Breast epithelium (tissue), 4 donors: Measurements from ENCODE around the gene TNK1. TPM values are rescaled to one million over a fixed set of nuclear protein-coding genes. Genes with fewer than 3 reads are reported as not detected.
"Not testable (repeated sequence)": the region's sequence is repeated elsewhere in the genome, so short reads cannot be mapped to it uniquely, and the experiment has no call there.

Experiments
- DNase-seq, 2 donors: peaks; one replicate each; pipeline ENCODE4 v3.0.0-alpha.2; 2019; ENCODE audit warnings: low spot score in 2 of 2
- H3K27ac ChIP-seq, 2 donors: fragments of 200-600 bp; sonication (generic) in 1 of 2; one replicate each; pipeline ENCODE4 v1.5.1; 2016 to 2019; ENCODE audit warnings: mild to moderate bottlenecking in 1 of 2
- H3K27me3 ChIP-seq, 2 donors: fragments of 200-600 bp; sonication (generic) in 1 of 2; one replicate each; pipeline versions ENCODE4 v1.5.1 to v1.6.0; 2017 to 2019; ENCODE audit warnings: control low read depth in 1 of 2, mild to moderate bottlenecking in 1 of 2
- H3K36me3 ChIP-seq: fragments of 200-600 bp; one replicate; pipeline ENCODE4 v1.5.1; 2019
- H3K4me1 ChIP-seq, 2 donors: fragments of 200-600 bp; sonication (generic); one replicate each; pipeline ENCODE4 v1.5.1; 2016 to 2019; ENCODE audit warnings: control low read depth in 1 of 2
- H3K4me3 ChIP-seq, 3 donors: fragments of 200-600 bp; sonication (generic); 1 replicate in 2 of 3; 2 replicates in 1 of 3; pipeline ENCODE4 v1.5.1; 2016 to 2019; ENCODE audit warnings: mild to moderate bottlenecking in 3 of 3, moderate library complexity in 2 of 3
- H3K9me3 ChIP-seq, 2 donors: fragments of 200-600 bp; sonication (generic) in 1 of 2; one replicate each; pipeline ENCODE4 v1.5.1; 2016 to 2019; ENCODE audit warnings: control low read depth in 1 of 2
- CTCF ChIP-seq, 3 donors: fragments of 450-650 bp; IDR thresholded peaks; one replicate each; pipeline ENCODE4 v1.5.1; 2016 to 2017; ENCODE audit warnings: antibody characterized with exemption in 3 of 3, mild to moderate bottlenecking in 3 of 3, moderate library complexity in 3 of 3
- POLR2A ChIP-seq: fragments of 450-650 bp; IDR thresholded peaks from one replicate; pipeline ENCODE4 v1.6.1; 2016; ENCODE audit warnings: antibody characterized with exemption, mild to moderate bottlenecking, moderate library complexity
- POLR2AphosphoS5 ChIP-seq, 3 donors: sonication (generic); formaldehyde crosslinking; IDR thresholded peaks; one replicate each; pipeline ENCODE4 v1.6.1; 2017; ENCODE audit warnings: antibody characterized with exemption in 3 of 3
- intact Hi-C: fragments of 100-400 bp; cut with DNase I; formaldehyde crosslinking; loops from one replicate; pipeline ENCODE4 v1.15.1; 2023; ENCODE audit warnings: low total_unique reads
- total RNA-seq, 3 donors: library from RNA; depleted of rRNA; stranded (reverse); fragments of >200 nt; gene quantifications; one replicate each; pipeline ENCODE4 v1.1.0, GENCODE V29; 2016

Gene TNK1
- total RNA-seq = 10 to 100 TPM in 2 of 3 donors, 1 to 10 TPM in 1; 1.1 to 22.1 (median 14.4) TPM

- Histone ChIP-seq H3K27ac (peak within 1 kb of the TSS; percentile 87 to 88), H3K36me3 (no peaks in the 10 kb centered on the region), H3K4me1 (peaks cover 0 to 4% of the 10 kb centered on the region in 2 donors), H3K9me3 (no peaks in the 10 kb centered on the region), H3K27me3 (no peaks in the 10 kb centered on the region), H3K4me3 (peak within 1 kb of the TSS; percentile 50 to 82 (median 75))
- DNase-seq = peak; percentile 69 to 84
- TF ChIP-seq POLR2A (peak; percentile 71), CTCF (IDR thresholded peaks at IDR 0.05) (peak in 1 of 3 donors; percentile 11), POLR2AphosphoS5 (IDR thresholded peaks at IDR 0.05) (peak in 1 of 3 donors; percentile 59)
- intact Hi-C loops = no loop called here
Observed at GRCh38 chr17:7380855-7381683, at the start of gene TNK1. TNK1 (plus strand) TSS chr17:7381089; CDS start chr17:7382927, 1,838 bp downstream.

- H3K27me3 ChIP-seq = peaks cover 0 to 11% of the 10 kb centered on the region in 2 donors
- no peaks in the 10 kb centered on the region for H3K9me3 ChIP-seq
- no peaks in the 10 kb centered on the region for H3K4me1 ChIP-seq
- H3K4me3 ChIP-seq = no peak overlapping the region
- H3K27ac ChIP-seq = no peak overlapping the region
- DNase-seq = no peak
- TF ChIP-seq CTCF (IDR thresholded peaks at IDR 0.05) (no peak), POLR2A (no peak), POLR2AphosphoS5 (IDR thresholded peaks at IDR 0.05) (no peak)
- H3K36me3 ChIP-seq = no peaks in the 10 kb centered on the region
- intact Hi-C loops = no loop called here
Observed at GRCh38 chr17:7332111-7332510, 48.8 kb upstream of the TNK1 start.

GRCh38 chr17:7332600-7333069, 48.3 kb upstream of the TNK1 start:
- H3K36me3 ChIP-seq, intact Hi-C loops, H3K4me1 ChIP-seq, H3K27ac ChIP-seq, H3K4me3 ChIP-seq, H3K9me3 ChIP-seq, DNase-seq: not testable (repeated sequence)
- H3K27me3 ChIP-seq = peaks cover 0 to 11% of the 10 kb centered on the region in 2 donors

- Histone ChIP-seq H3K9me3 (no peaks in the 10 kb centered on the region), H3K4me1 (no peaks in the 10 kb centered on the region), H3K27ac (no peak overlapping the region), H3K27me3 (peaks cover 0 to 19% of the 10 kb centered on the region in 2 donors), H3K36me3 (no peaks in the 10 kb centered on the region), H3K4me3 (no peak overlapping the region)
- TF ChIP-seq POLR2A (no peak), CTCF (IDR thresholded peaks at IDR 0.05) (no peak), POLR2AphosphoS5 (IDR thresholded peaks at IDR 0.05) (no peak)
- no peak for DNase-seq
- intact Hi-C loops = no loop called here
Observed at GRCh38 chr17:7334938-7335538, 45.9 kb upstream of the TNK1 start.

- intact Hi-C loops, H3K4me3 ChIP-seq, H3K4me1 ChIP-seq, H3K27ac ChIP-seq, H3K9me3 ChIP-seq, DNase-seq, H3K36me3 ChIP-seq: not testable (repeated sequence)
- peaks cover 0 to 20% of the 10 kb centered on the region in 2 donors for H3K27me3 ChIP-seq
Observed at GRCh38 chr17:7335765-7336164, 45.1 kb upstream of the TNK1 start.
